Left colon (tissue), 2 donors: ENCODE results near the gene MTURN. TPM values are rescaled to one million over a fixed set of nuclear protein-coding genes. Genes with fewer than 3 reads are reported as not detected.

Source experiments
- ATAC-seq: fragments of 200-7000 bp; cut with Tn5 transposase; one replicate; pipeline ENCODE4 v1.9.1; 2020; ENCODE audit warnings: mild to moderate bottlenecking, moderate library complexity
- DNase-seq, 2 donors: peaks; one replicate each; pipeline ENCODE4 v3.0.0-alpha.2; 2020
- intact Hi-C, 2 donors: fragments of 100-400 bp; cut with DNase I in 1 of 2; cut with micrococcal nuclease in 1 of 2; formaldehyde crosslinking; loops; one replicate each; pipeline versions ENCODE4 v1.11.2 to v1.14.0; 2022; cut with DNase I, micrococcal nuclease
- total RNA-seq, 2 donors: library from RNA; stranded (reverse); fragmentation: NEBNext Ultra II Directional; extraction: Animal tissue kit (Norgen Biotek cat#: 25700); gene quantifications; one replicate each; pipeline ENCODE4 v1.2.1, GENCODE V29; 2021
- donor health status: DM: no; HTN: no; CAD: no.
- donor health status: DM: yes; HTN: yes; CAD: no.

The MTURN gene
- total RNA-seq, 2 donors from 2014 or later: 8.7 to 15.2 TPM

DNA sequence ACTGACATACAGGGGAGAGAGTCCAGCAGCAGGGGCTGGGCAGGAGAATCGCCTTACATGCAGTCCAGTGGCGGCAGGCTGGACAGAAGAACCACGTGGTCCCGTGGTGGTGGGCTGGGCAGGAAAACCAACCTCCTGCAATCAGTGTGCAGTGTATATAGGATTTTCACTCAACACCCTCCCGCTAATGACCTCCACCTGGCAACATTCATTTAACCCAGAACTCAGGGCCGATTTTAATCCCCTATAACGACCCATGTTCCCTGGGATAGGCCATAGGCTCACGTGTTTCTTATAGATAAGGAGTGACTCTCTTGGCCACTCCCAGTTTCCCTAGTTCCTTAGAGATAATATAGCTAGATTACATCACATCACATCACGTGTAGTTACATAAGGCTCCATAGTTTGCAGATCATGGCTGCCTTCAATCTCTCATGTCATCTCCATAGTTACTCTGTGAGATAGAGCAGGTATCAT is 19.4 kb downstream of the MTURN start:
- peak; percentile 15 for ATAC-seq
- no peak for DNase-seq
- intact Hi-C loops: no loop called here

DNA sequence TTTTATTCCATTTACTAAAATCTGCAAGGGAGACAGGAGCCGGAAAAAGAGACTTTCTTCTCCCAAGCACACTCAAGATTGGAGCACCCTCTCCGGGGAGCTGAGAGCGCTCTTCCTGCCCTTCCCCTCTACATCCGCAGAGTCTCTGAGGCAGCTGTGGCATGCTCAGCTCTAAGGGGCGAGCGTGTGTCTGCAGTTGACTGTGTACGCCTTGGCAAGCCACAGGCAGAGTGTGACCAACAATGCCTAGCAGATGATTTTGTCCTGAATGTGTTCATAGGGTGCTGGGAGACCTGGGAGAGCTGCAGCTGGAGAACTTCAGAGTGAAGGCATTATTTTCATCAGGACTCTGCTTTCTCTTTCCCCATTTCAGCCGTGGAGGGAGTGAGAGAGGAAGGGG is 20.7 kb downstream of the MTURN start:
- intact Hi-C loops: no loop called here
- ATAC-seq: no peak
- no peak for DNase-seq

DNA sequence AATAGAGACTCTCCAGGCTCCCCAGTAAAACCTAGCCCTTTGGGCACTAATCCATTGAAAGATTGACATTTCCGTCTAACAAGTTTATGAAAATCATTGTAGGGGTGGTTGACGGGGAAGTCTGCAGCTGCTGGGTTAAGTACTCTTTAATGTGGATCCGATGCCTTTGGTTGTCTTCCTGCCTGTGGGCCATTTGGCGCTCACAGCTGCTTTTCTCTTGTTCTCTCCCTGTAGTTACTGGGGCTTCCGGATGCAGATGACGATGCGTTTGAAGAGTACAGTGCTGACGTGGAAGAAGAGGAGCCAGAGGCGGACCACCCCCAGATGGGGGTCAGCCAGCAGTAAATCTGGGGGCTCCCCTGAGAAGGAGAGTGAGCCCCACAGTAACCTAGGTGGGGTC is 22.4 kb downstream of the MTURN start:
- intact Hi-C loops: no loop called here
- no peak for ATAC-seq
- DNase-seq: no peak

DNA sequence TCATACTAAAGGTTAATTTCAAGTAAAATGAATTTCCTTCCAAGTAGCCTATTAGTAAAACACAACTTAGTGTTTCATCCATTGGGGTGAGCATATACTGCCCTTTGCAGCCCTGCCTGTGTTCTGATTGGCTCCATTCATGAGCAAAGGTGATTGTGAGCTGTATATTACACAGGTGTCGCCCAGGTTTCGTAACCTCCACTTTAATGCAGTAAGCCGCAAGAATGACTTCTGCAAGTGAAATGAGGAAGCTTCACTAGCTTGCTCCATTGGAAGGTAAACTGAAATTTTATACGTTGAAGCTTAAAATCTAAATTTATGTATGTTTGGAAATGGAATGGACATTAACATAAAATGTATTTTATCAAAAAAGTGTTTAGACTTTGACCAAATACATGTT is 24.4 kb downstream of the MTURN start:
- peak in 1 of 2 donors; percentile 50 for DNase-seq
- peak; percentile 87 for ATAC-seq
- intact Hi-C loops: no loop called here

DNA sequence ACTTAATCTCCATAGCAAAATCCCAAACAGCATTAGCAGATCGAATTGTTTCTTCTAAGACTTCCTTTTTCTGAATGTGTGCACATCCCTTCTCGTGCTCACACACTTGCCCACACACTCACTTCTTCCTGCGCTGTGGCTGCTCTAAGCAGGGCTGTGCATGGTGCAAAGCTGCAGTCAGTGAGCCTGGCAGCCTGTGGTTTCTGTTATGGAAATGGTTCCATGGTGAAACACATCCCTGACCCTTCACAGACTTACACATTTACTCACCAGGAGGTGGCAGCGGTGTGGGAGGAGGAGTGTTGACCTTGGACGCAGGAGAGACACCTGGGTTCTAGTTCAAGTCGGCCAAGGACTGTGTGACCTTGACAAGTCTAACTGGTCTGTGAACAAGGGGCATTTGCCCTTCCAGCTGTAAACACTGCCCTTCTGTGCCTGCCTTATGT is 24.9 kb downstream of the MTURN start:
- DNase-seq (peak; percentile 40 to 50), ATAC-seq (peak; percentile 73)
- intact Hi-C loops: loop anchor here in 1 of 2 donors (10.0 kb wide), 2 partner anchors 245 to 405 kb away; no protein-coding TSS in a partner anchor

DNA sequence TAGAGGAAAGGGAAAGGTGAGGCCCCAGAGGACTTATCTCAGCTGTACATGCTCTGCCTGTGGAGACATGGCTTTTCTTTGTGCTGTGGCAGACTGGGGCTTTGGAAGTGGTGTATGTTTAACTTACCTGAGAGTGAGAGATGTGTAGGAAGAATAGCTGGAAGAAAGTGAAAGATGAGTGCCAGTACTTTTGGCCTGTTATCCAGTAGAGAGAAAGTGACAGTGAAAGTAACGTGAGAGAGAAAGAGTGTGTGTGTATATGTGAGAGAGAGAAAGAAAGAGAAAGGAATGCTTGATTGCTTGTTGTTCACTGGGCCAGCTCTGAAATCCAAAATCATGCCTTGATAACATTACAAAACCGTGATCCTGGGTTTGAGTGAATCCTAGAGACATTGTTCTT is 25.5 kb downstream of the MTURN start:
- no peak for ATAC-seq
- intact Hi-C loops: loop anchor here in 1 of 2 donors (10.0 kb wide), 2 partner anchors 244 to 404 kb away; no protein-coding TSS in a partner anchor
- DNase-seq: no peak

DNA sequence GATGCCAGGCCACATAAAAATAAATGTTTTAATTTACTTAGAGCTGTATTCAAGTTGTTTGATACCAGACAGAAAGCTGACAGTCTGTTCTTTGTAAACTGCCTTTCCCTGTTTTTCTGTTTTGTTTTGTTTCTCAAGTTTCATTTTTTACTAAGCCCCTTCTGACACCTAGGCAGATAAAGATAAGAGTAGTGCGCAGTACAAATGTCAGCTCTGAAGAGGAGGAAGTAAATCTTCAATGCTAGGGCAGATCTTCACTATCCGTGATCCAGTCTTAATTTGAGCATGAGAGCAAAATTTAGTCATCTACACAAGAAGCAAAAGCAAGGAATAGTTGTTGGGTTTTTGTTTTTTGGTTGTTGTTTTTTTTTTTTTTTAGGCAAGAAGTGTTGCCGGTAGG is 27.3 kb downstream of the MTURN start:
- intact Hi-C loops: loop anchor here in 1 of 2 donors (10.0 kb wide), 2 partner anchors 243 to 403 kb away; no protein-coding TSS in a partner anchor
- ATAC-seq: no peak

DNA sequence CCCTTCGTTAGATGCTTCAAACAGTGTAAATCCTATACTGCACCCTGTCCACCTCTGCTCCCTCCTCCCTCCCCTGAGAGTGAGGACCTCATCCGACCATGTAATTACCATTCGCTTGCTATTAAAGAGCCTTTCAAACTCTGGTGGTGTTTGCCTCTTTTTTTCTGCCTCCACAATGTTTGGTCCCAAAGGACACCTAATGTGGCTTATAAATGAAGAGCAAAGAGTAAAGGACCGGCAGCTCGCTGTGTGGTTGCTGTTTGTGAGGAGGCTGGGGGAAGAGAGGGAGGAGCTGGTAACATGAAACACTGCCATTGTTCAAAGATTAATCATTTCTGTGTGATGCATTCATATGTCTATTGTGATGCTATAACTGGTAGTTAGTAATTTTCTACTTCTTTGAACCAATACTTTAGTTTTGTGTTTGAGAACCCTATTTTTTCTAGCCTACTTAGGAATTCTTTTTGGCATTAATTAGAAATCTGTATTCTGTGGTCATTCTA is 27.9 kb downstream of the MTURN start:
- intact Hi-C loops: loop anchor here in 1 of 2 donors (10.0 kb wide), 2 partner anchors 242 to 402 kb away; no protein-coding TSS in a partner anchor
- ATAC-seq: no peak
- DNase-seq: no peak

More for the DNA sequence above, 27.3 kb downstream of the MTURN start:
- DNase-seq: no peak

DNA sequence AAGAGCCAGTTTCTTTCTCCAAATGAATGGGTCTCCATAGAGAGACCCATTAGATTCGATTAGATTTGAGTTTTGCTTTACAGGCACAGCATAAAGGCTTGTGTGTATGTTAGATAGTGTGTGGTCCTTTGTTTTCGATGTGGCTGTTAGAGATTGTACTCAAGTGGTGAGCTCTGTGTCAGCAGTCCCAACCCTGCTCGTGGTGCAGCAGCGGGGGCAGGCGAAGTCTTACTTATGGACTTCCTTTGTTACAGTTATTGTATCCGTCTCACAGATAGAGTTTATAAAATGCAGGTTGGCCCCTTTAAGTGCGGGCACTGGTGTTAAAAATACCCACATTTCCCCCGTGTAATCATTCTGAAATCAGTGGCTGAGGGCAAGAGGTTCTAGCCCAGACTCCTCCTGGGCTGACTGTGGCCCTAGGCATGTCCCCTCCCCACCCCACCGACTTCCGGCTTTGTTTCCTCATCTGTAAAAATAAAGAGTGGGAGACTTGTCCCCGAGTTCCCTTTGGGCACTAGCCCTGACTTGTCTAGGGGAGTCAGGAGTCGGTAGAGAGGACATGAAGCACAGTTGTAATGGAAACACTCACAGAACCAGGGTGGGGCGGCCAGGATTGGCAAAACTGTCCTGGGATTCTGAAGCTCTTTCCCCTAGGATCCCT is 28.6 kb downstream of the MTURN start:
- intact Hi-C loops: loop anchor here in 1 of 2 donors (10.0 kb wide), 2 partner anchors 241 to 401 kb away; no protein-coding TSS in a partner anchor
- DNase-seq: no peak
- ATAC-seq: no peak

DNA sequence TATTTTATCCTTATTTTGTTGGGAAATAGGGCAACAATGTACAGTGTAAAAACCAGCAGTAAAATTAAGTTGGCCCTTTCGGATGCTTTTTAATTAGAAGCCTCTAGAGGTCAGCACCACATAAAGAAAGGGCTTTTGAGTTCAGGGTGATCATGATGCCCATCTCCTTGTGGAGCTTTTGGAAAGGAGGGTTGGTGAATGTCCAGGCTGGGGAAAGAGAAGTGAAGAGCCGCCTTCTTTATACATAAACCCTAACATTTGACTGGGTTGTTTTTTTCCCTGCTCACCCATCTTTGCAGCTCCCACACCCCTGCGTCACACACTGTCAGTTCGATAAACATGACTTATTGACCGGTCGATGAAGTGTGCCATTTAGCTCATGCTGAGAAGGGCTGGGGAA is 29.8 kb downstream of the MTURN start:
- intact Hi-C loops: loop anchor here in 1 of 2 donors (10.0 kb wide), 2 partner anchors 240 to 400 kb away; no protein-coding TSS in a partner anchor
- ATAC-seq (peak; percentile 62), DNase-seq (no peak)

DNA sequence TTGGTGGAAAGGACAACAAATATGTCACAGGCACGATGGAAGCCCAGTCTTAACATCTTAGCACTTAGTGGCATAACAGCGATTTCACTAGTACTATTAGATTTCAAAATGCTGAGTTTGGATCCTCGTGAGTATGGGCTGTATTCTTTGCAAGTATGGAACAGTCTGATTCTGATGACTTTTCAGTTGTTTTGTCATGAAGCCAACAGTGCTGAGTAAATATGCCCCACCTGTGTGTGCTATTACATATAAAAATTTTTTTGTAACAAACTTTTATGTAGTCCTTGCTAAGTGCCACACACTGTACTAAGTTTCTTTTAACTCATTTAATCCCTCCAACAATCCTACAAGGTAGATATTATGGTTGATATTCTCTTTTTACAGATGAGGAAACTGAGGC is 30.8 kb downstream of the MTURN start:
- intact Hi-C loops: loop anchor here in 1 of 2 donors (10.0 kb wide), 2 partner anchors 239 to 399 kb away; no protein-coding TSS in a partner anchor
- ATAC-seq (peak; percentile 65), DNase-seq (no peak)

DNA sequence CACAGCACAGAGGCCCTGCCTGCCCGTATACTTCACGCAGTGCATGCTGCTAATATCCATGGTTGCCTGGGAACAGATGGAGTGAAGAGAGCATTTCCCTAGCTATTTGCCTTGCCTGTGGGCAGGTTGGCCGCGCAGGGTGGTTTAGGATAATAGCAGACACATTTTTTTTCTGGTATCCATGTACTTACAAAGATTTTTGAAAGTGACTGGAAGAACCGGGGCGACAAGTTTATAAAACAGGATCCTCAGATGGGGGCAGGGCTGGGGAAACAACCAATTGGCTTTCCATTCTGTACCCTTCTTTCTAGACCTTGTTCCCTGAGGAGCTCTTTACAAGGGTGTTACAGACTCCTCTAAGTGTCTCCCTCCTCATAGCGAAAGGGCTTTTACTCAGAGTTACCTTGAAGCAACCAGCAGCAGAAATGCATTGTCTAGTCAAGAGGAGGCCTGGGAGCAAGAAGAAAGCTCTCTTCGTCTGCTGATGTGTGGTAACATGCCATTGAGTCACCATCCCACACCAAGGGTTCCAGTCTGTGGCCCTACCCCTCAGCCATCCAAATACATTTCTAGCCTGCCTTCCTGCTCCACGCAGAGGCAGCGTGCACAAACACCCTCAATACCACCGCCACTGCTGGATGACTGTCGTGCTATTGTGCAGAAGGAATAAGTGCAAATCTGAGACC is 31.5 kb downstream of the MTURN start:
- DNase-seq (peak in 1 of 2 donors; percentile 37), ATAC-seq (peak; percentile 67)
- intact Hi-C loops: loop anchor here in 1 of 2 donors (10.0 kb wide), 2 partner anchors 239 to 399 kb away; no protein-coding TSS in a partner anchor

DNA sequence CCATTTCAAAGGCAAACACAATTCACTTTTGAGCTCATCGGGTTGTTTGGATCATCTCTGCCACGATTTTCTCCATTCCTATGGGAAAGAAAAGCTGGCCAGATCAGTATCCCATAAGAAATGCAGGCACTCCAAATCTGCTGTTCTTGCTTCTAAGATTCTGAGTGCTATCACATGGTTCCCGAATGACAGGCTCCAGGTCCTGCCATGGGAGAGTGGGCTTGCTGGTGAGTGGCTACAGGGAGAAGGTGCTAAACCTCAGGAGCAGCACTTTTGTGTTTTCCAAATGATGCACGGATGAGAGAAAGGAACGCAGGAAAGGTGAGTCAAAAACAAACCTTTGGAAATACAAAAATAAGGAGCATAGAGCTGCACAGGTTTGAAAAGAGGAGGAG is 32.1 kb downstream of the MTURN start:
- intact Hi-C loops: loop anchor here in 1 of 2 donors (10.0 kb wide), 2 partner anchors 238 to 398 kb away; no protein-coding TSS in a partner anchor
- no peak for DNase-seq
- ATAC-seq: no peak

DNA sequence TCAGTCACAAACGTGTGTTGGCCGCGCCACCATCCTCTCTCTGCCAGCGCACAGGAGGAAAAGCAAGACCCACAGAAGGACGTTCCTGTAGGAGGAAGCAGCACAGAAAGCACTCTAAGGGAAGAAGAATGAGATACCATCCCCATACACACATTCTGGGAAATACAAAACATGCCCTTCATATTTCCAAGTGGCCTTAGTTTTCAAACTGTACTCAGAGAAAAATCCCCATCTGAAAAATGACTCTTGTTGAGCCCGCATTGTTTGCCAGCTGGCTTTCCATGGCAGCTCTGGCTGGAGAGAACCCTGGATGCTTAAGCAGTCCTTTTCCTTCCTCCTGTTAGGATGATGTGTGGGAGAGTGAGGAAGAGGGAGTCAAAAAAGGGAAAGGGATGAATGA is 33.1 kb downstream of the MTURN start:
- intact Hi-C loops: loop anchor here in 1 of 2 donors (10.0 kb wide), 2 partner anchors 237 to 397 kb away; no protein-coding TSS in a partner anchor
- DNase-seq (no peak), ATAC-seq (no peak)

DNA sequence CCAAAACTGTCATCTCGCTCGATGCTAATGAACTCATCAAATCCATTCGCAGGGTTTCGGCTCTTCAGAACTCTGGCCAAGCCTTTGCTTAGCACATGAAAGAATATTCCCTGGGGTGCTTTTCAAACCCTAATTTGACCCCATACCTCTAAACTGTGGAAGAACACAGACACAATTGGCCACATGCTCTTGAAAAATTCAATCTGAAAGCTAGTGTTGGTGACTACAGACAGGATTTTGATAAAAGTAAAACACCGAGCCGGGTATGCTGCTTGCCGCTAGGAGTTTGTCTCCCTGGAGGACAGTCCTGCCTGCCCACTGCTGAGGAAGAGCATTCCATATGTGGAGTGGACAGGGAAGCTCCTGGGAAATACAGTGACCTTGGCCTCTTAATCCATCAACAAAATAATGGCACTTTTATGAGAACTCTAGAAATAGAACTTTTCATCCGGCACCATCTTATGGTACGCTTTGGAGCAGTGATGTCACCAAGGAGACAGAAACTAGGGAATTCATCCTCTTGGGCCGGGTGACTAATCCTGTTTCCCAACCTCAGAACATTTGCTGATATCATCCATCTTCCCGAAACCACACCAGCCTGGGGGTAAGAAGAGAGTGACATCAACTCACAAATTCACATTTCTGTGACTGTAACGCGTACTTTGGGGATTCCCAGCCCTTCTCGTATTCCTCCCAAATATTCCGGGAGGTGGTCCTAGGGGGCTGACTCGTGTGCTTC is 34.2 kb downstream of the MTURN start:
- ATAC-seq (no peak), DNase-seq (no peak)
- intact Hi-C loops: loop anchor here in 1 of 2 donors (10.0 kb wide), 2 partner anchors 236 to 396 kb away; no protein-coding TSS in a partner anchor

DNA sequence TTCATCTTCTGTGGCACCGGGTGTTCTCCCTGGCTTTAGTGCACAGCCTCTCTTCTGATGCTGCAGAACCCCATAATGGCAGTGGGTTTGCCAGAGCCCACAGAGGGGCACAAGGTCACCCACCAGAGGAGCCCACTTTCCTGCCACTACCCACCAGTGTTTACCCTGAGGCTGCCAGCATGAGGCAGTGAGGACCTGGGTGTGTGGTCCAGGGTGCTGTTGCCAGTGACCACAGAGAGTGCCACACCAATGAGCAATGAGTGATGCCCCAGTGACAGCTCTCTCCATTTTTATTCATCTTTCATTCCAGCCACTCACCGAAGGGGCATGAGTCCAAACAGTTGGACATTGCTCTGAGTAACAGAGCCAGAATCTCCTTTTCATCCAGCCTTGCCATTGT is 34.8 kb downstream of the MTURN start:
- DNase-seq (no peak), ATAC-seq (no peak)
- intact Hi-C loops: loop anchor here in 1 of 2 donors (10.0 kb wide), 2 partner anchors 235 to 395 kb away; no protein-coding TSS in a partner anchor

DNA sequence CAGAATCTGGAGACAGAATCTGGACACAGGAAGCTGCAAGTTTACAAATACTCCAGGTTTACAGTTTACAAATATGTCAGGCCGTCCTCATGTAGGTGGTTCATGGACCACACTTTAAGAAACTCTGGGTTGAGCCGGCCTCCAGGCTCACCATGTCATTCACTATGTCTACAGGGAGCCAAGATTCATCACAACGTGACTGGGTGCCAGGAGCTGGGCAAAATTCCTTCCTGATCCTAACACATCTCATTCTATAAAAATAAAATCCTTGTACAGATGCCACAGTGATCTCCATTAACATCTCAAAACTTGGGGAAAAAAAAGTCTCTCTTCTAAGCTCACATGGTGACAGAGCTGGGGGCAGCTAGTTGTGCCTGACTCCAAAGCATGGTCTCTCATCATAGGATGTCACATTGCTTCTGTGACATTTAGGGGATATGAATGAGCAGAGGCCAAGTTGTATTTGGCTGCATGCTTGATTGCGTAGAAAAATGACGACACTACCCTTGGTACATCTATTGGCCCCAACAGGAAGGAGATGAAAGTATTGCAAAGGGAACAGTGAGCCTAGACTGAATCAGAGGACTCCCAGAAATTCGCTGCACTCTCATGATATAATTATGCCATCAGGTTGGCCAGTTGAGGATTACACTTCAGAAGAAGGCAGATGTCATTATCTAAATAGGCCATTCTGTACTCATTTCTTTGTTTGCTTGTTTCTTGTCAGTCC is 35.9 kb downstream of the MTURN start:
- no peak for ATAC-seq
- DNase-seq: no peak
- intact Hi-C loops: no loop called here
